ENCODE measurements around the gene SGCA. TPM values are rescaled to one million over a fixed set of nuclear protein-coding genes. Genes with fewer than 3 reads are reported as not detected.

SGCA gene
- total and polyA plus RNA-seq, 12 donors, result 0.28 to 5.5 (median 1.6) TPM; not detected in 4

DNA sequence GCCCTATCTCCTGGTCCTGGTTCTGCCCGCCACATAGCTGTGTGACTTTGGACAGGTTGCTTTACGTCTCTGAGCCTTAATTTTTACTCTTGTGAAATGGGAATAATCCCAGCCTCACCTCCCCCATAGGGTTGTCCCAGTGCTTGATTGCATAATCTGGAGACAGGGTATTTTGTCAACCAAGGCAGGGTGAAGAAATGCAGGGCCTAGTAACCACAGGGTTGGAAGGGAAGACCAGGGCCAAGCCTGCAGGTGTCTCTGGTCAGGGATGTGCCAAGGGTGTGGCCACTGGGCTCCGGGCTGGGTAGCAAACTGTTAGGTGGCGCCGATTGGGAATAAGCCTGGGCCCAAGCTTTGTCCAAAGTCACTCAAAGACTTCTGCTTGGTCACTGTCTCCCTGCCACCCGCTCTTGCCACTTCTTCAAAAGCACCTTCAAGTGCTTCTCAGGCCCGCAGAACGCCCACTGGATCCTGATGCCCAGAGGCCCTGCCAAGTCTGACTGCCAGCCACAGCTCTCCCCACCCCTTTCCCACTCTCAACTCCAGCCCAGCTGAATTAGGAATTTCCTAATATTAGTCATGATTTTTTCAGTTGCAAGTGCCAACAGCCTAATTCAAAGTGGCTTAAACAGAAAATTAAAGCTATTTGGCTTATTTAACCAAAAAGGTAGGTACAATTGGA is 56.2 kb downstream of the SGCA start:
- H3K9me3 ChIP-seq (replicated peaks in 1 of 3), result no peaks in the 10 kb centered on the region
- peaks cover 0 to 8% of the 10 kb centered on the region in 2 donors for H3K4me1 ChIP-seq (replicated peaks in 1 of 2)
- 65 to 82% (median 69%) methylated on average over 8 of the region's 8 CpGs for WGBS, 4 donors
- TF ChIP-seq, protein P1, sequence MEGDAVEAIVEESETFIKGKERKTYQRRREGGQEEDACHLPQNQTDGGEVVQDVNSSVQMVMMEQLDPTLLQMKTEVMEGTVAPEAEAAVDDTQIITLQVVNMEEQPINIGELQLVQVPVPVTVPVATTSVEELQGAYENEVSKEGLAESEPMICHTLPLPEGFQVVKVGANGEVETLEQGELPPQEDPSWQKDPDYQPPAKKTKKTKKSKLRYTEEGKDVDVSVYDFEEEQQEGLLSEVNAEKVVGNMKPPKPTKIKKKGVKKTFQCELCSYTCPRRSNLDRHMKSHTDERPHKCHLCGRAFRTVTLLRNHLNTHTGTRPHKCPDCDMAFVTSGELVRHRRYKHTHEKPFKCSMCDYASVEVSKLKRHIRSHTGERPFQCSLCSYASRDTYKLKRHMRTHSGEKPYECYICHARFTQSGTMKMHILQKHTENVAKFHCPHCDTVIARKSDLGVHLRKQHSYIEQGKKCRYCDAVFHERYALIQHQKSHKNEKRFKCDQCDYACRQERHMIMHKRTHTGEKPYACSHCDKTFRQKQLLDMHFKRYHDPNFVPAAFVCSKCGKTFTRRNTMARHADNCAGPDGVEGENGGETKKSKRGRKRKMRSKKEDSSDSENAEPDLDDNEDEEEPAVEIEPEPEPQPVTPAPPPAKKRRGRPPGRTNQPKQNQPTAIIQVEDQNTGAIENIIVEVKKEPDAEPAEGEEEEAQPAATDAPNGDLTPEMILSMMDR (IDR thresholded peaks at IDR 0.05), result no peak
- TF ChIP-seq POLR2A (IDR thresholded peaks at IDR 0.05), result no peak
- H3K4me3 ChIP-seq, result no peak overlapping the region
- DNase-seq, result no peak
- intact Hi-C loops (cut with DNase I), result no loop called here
- peak overlapping the region in 2 of 5 donors; percentile 12 to 62 for H3K27ac ChIP-seq
- H3K36me3 ChIP-seq (replicated peaks in 1 of 2), result no peaks in the 10 kb centered on the region
- peaks cover 6% of the 10 kb centered on the region for H3K27me3 ChIP-seq

DNA sequence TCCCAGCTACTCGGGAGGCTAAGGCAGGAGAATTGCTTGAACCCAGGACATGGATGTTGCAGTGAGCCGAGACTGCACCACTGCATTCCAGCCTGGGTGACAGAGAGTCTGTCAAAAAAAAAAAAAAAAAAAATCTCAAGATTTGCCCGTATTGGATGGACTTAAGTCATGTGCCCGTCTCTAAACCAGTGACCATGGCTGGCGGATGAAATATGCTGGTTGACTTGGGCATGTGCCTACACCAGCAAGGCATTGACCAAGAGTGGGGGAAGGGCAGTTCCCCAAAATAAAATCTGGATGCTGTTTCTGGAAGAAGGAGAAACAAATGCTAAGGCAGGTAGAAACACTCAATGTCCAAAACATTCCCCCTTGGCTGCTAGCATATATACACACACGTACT is 57.1 kb downstream of the SGCA start:
- DNase-seq, result no peak
- TF ChIP-seq, protein P1 (IDR thresholded peaks at IDR 0.05), result no peak
- TF ChIP-seq POLR2A (IDR thresholded peaks at IDR 0.05), result no peak
- H3K4me1 ChIP-seq (replicated peaks in 1 of 2), result peaks cover 0 to 8% of the 10 kb centered on the region in 2 donors
- no peaks in the 10 kb centered on the region for H3K36me3 ChIP-seq (replicated peaks in 1 of 2)
- 82 to 87% (median 84%) methylated on average over 6 of the region's 6 CpGs for whole genome bisulfite sequencing, 4 donors
- no peak overlapping the region for H3K27ac ChIP-seq
- intact Hi-C loops (cut with DNase I), result no loop called here
- no peaks in the 10 kb centered on the region for H3K9me3 ChIP-seq (replicated peaks in 1 of 3)
- H3K27me3 ChIP-seq, result peaks cover 6% of the 10 kb centered on the region
- H3K4me3 ChIP-seq, result no peak overlapping the region

Other genes with a start within 250 kb of the SGCA start
- under 1 TPM in 6 of 9 donors, not detected in 3; 0.18 to 0.96 (median 0.27) TPM for gene DLX4, start 196.8 kb upstream of the SGCA start, total RNA-seq
- under 1 TPM; 0.10 to 0.48 (median 0.11) TPM for gene DLX4, start 196.8 kb upstream of the SGCA start, polyA plus RNA-seq
- under 1 TPM in 5 of 9 donors, not detected in 4; 0.36 to 0.83 (median 0.49) TPM for gene DLX3, start 170.8 kb upstream of the SGCA start, total RNA-seq
- gene DLX3, start 170.8 kb upstream of the SGCA start, polyA plus RNA-seq, result under 1 TPM; 0.07 to 0.24 (median 0.13) TPM
- 100 to 1,000 TPM in 7 of 9 donors, 10 to 100 TPM in 2; 27.8 to 206 (median 133) TPM for gene ITGA3, start 109.9 kb upstream of the SGCA start, total RNA-seq
- gene ITGA3, start 109.9 kb upstream of the SGCA start, polyA plus RNA-seq, result 100 to 1,000 TPM in 2 of 3 donors, 10 to 100 TPM in 1; 20.9 to 164 (median 116) TPM
- 100 to 1,000 TPM in 7 of 9 donors, 10 to 100 TPM in 2; 28.4 to 225 (median 126) TPM for gene PDK2, start 70.7 kb upstream of the SGCA start, total RNA-seq
- 100 to 1,000 TPM in 1 of 3 donors, 10 to 100 TPM in 2; 48.5 to 110 (median 59.7) TPM for gene PDK2, start 70.7 kb upstream of the SGCA start, polyA plus RNA-seq
- 10 to 100 TPM in 1 of 9 donors, 1 to 10 TPM in 8; 1.3 to 12.6 (median 3.7) TPM for gene SAMD14, start 35.8 kb upstream of the SGCA start, total RNA-seq
- gene SAMD14, start 35.8 kb upstream of the SGCA start, polyA plus RNA-seq, result 10 to 100 TPM in 1 of 3 donors, 1 to 10 TPM in 2; 1.1 to 11.0 (median 3.0) TPM
- gene PPP1R9B, start 15.3 kb upstream of the SGCA start, total RNA-seq, result 10 to 100 TPM; 23.1 to 87.0 (median 52.7) TPM
- gene PPP1R9B, start 15.3 kb upstream of the SGCA start, polyA plus RNA-seq, result 100 to 1,000 TPM in 1 of 3 donors, 10 to 100 TPM in 2; 21.8 to 128 (median 27.2) TPM
- 100 to 1,000 TPM in 5 of 9 donors, 10 to 100 TPM in 4; 50.2 to 263 (median 134) TPM for gene COL1A1, start 35.6 kb downstream of the SGCA start, total RNA-seq
- 100 to 1,000 TPM in 1 of 3 donors, 10 to 100 TPM in 2; 39.6 to 101 (median 40.1) TPM for gene COL1A1, start 35.6 kb downstream of the SGCA start, polyA plus RNA-seq
- gene TMEM92, start 108.5 kb downstream of the SGCA start, total RNA-seq, result under 1 TPM in 1 of 9 donors, not detected in 8; 0.06 TPM
- gene TMEM92, start 108.5 kb downstream of the SGCA start, polyA plus RNA-seq, result under 1 TPM in 1 of 3 donors, not detected in 2; 0.13 TPM
- 10 to 100 TPM; 14.7 to 40.3 (median 31.9) TPM for gene XYLT2, start 180.1 kb downstream of the SGCA start, total RNA-seq
- 10 to 100 TPM in 2 of 3 donors, 1 to 10 TPM in 1; 4.6 to 29.8 (median 16.2) TPM for gene XYLT2, start 180.1 kb downstream of the SGCA start, polyA plus RNA-seq
- gene MRPL27, start 207.2 kb downstream of the SGCA start, total RNA-seq, result 100 to 1,000 TPM in 3 of 9 donors, 10 to 100 TPM in 6; 75.0 to 159 (median 93.4) TPM
- gene MRPL27, start 207.2 kb downstream of the SGCA start, polyA plus RNA-seq, result 100 to 1,000 TPM in 2 of 3 donors, 10 to 100 TPM in 1; 96.4 to 287 (median 159) TPM
- 1 to 10 TPM in 3 of 9 donors, under 1 TPM in 6; 0.18 to 5.2 (median 0.55) TPM for gene EME1, start 207.2 kb downstream of the SGCA start, total RNA-seq
- 1 to 10 TPM in 1 of 3 donors, under 1 TPM in 2; 0.48 to 1.5 (median 0.84) TPM for gene EME1, start 207.2 kb downstream of the SGCA start, polyA plus RNA-seq
- 100 to 1,000 TPM in 7 of 9 donors, 10 to 100 TPM in 2; 88.6 to 337 (median 109) TPM for gene LRRC59, start 231.5 kb downstream of the SGCA start, total RNA-seq
- gene LRRC59, start 231.5 kb downstream of the SGCA start, polyA plus RNA-seq, result 100 to 1,000 TPM in 1 of 3 donors, 10 to 100 TPM in 2; 38.0 to 305 (median 49.3) TPM